Measurements from ENCODE around the gene ANKRD29. TPM values are rescaled to one million over a fixed set of nuclear protein-coding genes. Genes with fewer than 3 reads are reported as not detected.

Gene ANKRD29
- total and polyA plus RNA-seq, 9 donors = 2.1 to 5.5 (median 3.3) TPM

Other genes with a start within 250 kb of the ANKRD29 start
- 59.6 TPM for gene RIOK3, start 209.6 kb downstream of the ANKRD29 start, total RNA-seq
- 10 to 100 TPM; 61.4 to 87.9 (median 72.3) TPM for gene RIOK3, start 209.6 kb downstream of the ANKRD29 start, polyA plus RNA-seq (ENCODE audit: insufficient read depth in 1 of 8, insufficient read length in 8 of 8, low replicate concordance in 1 of 8)
- 9.7 TPM for gene RMC1, start 159.4 kb downstream of the ANKRD29 start, total RNA-seq
- gene RMC1, start 159.4 kb downstream of the ANKRD29 start, polyA plus RNA-seq (ENCODE audit: insufficient read depth in 1 of 8, insufficient read length in 8 of 8, low replicate concordance in 1 of 8) = 10 to 100 TPM; 11.0 to 14.5 (median 13.3) TPM
- 25.3 TPM for gene NPC1, start 76.4 kb downstream of the ANKRD29 start, total RNA-seq
- gene NPC1, start 76.4 kb downstream of the ANKRD29 start, polyA plus RNA-seq (ENCODE audit: insufficient read depth in 1 of 8, insufficient read length in 8 of 8, low replicate concordance in 1 of 8) = 10 to 100 TPM; 17.9 to 29.2 (median 25.6) TPM
- gene LAMA3, start 26.5 kb upstream of the ANKRD29 start, total RNA-seq = 6.3 TPM
- gene LAMA3, start 26.5 kb upstream of the ANKRD29 start, polyA plus RNA-seq (ENCODE audit: insufficient read depth in 1 of 8, insufficient read length in 8 of 8, low replicate concordance in 1 of 8) = 1 to 10 TPM; 2.3 to 8.7 (median 3.5) TPM